ENCODE results near the gene SHOX.

GRCh38 chrX:679291-679979 is 48.8 kb downstream of the SHOX start:
- TF ChIP-seq, protein P1, sequence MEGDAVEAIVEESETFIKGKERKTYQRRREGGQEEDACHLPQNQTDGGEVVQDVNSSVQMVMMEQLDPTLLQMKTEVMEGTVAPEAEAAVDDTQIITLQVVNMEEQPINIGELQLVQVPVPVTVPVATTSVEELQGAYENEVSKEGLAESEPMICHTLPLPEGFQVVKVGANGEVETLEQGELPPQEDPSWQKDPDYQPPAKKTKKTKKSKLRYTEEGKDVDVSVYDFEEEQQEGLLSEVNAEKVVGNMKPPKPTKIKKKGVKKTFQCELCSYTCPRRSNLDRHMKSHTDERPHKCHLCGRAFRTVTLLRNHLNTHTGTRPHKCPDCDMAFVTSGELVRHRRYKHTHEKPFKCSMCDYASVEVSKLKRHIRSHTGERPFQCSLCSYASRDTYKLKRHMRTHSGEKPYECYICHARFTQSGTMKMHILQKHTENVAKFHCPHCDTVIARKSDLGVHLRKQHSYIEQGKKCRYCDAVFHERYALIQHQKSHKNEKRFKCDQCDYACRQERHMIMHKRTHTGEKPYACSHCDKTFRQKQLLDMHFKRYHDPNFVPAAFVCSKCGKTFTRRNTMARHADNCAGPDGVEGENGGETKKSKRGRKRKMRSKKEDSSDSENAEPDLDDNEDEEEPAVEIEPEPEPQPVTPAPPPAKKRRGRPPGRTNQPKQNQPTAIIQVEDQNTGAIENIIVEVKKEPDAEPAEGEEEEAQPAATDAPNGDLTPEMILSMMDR (IDR thresholded peaks at IDR 0.05) = no peak
- TF ChIP-seq POLR2AphosphoS5 (IDR thresholded peaks at IDR 0.05) (no peak), POLR2A (IDR thresholded peaks at IDR 0.05; ENCODE audit: low read depth) (no peak)
